HG03159 (cell line): ENCODE measurements around the gene ALKAL2.
"Not testable (repeated sequence)": the region's sequence is repeated elsewhere in the genome, so short reads cannot be mapped to it uniquely, and the experiment has no call there.

ENCODE experiments used
- ATAC-seq: cut with Tn5 transposase; IDR thresholded peaks from one replicate; pipeline ENCODE4 v1.9.1; 2021; ENCODE audit warnings: mild to moderate bottlenecking, moderate library complexity; ENCODE audit not compliant: unreplicated experiment

Gene ALKAL2, protein sequence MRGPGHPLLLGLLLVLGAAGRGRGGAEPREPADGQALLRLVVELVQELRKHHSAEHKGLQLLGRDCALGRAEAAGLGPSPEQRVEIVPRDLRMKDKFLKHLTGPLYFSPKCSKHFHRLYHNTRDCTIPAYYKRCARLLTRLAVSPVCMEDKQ

GRCh38 chr2:287911-288757 is at the start of gene ALKAL2:
TSS of gene ALKAL2 (minus strand) at chr2:288091. CDS start at chr2:287835, 256 bp downstream.
- no peak for ATAC-seq

- ATAC-seq: not testable (repeated sequence)
Measured at GRCh38 chr2:336949-337348, 49.1 kb upstream of the ALKAL2 start.

GRCh38 chr2:336360-336759 is 48.5 kb upstream of the ALKAL2 start:
- ATAC-seq: no peak

- ATAC-seq: no peak
Measured at GRCh38 chr2:332592-332991, 44.7 kb upstream of the ALKAL2 start.

- no peak for ATAC-seq
Measured at GRCh38 chr2:328761-329160, 40.9 kb upstream of the ALKAL2 start.

DNA sequence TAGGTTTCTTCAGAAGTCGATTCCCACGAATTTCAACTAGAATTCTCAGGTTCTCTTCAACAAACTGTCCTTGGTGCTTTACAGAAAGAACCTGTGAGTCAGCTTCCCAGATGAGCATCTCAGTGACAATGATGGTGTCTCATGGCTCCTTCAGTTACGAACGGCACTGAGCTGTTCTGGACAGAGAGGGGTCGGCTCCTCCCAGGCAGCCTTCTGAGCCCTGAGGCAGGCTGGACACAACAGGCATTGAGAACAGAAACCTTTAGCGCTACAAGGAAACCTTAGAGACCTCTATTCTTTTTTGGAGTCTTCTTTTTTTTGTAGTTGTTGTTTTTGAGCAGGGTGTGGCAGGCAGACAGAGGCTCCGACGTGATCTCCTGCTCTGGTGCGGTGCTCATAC is 35.1 kb upstream of the ALKAL2 start:
- ATAC-seq: no peak

GRCh38 chr2:322326-322725 is 34.4 kb upstream of the ALKAL2 start:
- no peak for ATAC-seq

DNA sequence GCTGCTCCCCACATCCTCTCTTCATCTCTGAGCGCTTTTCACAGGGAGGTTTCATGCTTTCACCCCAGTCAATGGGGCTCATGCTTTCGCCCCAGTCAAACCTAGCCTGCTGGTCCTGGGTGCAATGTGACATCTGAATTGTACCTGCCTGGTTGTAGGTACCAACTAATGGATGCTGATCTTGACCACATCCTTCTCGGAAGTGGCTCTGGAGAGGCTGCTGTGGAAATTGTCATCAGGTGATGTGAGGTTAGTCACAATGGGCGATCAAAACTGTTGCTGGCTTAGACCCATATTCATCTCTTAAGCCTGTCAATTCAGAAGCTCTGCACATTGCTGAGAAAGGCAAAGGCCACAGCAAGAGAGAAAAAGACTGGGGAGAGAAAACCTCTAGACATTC is 32.7 kb upstream of the ALKAL2 start:
- ATAC-seq: no peak

DNA sequence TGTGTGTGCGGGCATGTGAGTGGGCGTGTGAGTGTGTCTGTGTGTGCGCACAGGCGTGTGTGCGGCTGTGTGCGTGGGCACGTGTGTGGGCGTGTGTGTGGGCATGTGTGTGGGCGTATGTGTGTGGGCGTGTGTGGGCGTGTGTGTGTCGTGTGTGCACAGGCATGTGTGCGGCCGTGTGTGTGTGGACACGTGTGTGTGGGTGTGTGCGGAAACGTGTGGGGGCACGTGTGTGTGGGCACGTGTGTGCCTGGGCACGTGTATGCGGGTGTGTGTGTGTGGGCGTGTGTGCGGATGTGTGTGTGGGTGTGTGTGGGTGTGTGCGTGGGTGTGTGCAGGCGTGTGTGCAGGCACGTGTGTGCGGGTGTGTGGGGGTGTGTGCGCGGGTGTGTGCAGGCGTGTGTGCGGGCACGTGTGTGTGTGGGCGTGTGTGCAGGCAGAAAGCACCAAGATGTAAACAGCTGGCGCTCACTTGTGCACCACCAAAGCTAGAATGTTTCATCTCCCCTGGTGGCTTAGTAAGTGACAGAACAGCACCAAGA is 31.2 kb upstream of the ALKAL2 start:
- no peak for ATAC-seq

DNA sequence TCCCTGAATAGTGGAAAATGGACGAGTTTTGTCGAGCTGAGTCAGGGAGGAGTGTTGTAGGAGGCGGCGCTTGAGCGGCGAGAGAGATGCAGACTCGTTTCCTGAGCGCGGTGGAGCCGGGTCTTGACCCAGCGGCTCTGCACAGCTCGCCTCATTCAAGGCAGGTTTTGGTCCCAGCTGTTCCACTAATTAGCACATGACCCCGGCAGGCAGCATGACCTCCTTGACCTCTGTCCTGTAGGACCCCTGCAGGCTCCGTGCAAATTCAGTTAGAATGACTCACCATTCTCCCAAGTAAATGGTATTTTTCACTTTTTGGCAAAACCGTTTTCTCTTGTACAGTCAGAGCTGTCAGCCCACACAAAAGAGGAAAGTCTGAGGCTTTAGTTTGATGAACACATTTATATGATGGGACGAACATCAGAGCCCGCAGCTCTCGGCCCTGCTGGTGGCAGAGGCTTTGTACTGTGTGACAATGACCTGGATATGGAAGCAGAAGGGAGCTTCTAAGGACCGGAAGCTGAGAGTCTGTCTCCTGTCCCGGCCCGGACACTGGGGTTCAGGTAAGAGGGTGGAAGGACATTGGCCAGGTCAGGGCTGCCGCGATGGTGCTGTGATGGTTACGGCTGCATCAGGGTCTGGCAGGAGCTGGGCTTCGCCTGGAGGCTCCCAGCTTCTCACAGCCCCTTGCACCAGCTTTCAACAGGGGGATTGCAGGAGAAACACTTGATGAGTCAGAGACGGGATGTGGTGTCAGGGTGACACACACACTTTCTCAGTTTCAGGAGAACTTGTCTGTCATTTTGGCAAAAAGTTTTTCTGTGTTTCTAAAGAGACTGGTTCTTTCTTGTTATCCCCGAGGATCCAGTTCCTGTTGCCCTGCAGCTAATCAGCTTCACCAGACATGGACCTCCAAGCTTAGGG is 29.9 kb upstream of the ALKAL2 start:
- no peak for ATAC-seq

DNA sequence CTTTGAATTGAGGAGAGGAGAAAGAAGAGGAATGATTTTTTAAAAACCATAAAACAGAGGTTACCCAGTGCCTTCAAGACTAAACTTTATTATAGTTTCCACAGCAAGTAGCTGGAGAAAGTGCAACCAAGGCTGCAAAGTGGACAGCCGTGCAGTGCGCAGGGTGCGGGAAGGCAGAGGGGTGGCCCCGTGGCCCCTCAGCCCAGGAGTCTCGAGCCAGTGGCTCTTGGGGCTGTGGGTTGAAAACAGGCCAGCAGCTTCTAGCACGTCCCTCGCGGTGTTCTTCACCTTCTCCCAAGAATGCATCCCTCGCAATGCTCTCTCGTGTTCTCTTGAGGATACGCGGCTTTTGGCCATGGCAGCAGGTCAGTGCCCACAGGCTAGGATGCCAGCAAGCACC is 28.5 kb upstream of the ALKAL2 start:
- ATAC-seq: no peak

DNA sequence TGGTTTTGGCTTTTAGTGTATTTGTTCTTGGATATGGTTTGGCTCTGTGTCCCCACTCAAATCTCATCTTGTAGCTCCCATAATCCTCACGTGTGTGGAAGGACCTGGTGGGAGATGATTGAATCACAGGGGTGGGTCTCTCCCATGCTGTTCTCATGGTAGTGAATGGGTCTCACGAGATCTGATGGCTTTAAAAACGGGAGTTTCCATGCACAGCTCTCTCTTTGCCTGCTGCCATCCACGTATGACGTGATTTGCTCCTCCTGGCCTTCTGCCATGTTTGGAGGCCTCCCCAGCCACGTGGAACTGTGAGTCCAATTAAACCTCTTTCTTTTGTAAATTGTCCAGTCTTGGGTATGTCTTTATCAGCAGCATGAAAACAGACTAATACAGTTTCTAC is 28.0 kb upstream of the ALKAL2 start:
- not testable (repeated sequence) for ATAC-seq

DNA sequence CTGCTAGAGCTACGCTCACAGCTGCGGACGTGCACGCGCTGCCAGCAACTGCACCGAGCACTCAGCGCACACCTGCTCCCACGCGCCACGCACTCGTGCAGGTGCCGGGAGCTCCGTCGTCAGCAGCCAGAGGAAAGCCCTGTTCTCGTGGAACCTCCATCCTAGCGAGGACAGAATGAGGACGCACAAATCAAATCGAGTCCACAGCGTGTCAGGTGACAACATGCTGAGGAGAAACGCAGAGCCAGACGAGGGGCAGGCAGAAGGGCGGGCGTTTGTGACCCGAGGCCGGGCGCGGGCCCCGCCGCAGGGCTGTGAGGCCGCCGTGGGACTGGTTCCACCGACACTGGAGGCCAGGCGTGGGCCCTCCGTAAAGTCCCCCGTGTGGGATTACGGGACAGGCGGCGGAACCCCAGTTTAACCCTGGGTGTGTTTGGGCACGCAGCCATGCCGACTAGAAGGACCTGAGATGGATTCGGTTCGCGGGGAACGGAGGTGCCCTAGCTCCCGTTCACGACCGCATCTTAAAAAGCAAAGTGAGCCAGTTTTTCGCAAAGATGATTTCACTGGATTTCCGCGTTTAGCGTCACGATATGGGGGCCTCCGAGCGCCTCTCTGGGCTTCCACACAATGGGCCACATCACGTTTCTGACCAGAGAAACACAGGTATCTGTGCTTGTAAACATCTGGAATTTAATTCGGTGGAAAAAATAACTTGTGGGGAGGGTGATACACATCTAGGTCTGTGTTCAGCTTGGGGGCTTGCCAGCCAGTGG is 26.9 kb upstream of the ALKAL2 start:
- no peak for ATAC-seq

DNA sequence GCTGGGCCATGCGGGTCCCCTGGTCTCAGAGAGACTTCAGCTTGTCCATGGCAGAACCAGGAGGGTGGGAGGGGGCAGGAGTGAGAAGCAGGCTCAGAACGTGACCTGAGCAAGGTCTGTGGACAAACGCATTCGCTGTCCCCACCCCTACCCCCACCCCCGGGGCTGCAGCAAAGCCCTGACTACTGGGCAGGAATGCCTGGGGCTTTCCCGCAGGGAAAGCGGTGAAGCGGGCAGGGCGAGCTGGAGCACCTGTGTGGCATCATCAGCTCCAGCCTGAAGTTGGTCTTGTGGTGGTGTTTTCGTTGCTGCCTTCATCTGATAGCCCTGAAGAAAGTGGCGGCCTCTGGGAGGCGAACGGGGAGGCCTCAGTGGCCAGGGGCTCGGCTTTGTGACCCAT is 26.1 kb upstream of the ALKAL2 start:
- ATAC-seq: no peak

- ATAC-seq: no peak
Measured at GRCh38 chr2:310994-311393, 23.1 kb upstream of the ALKAL2 start.

- no peak for ATAC-seq
Measured at GRCh38 chr2:309954-310510, 22.1 kb upstream of the ALKAL2 start.

DNA sequence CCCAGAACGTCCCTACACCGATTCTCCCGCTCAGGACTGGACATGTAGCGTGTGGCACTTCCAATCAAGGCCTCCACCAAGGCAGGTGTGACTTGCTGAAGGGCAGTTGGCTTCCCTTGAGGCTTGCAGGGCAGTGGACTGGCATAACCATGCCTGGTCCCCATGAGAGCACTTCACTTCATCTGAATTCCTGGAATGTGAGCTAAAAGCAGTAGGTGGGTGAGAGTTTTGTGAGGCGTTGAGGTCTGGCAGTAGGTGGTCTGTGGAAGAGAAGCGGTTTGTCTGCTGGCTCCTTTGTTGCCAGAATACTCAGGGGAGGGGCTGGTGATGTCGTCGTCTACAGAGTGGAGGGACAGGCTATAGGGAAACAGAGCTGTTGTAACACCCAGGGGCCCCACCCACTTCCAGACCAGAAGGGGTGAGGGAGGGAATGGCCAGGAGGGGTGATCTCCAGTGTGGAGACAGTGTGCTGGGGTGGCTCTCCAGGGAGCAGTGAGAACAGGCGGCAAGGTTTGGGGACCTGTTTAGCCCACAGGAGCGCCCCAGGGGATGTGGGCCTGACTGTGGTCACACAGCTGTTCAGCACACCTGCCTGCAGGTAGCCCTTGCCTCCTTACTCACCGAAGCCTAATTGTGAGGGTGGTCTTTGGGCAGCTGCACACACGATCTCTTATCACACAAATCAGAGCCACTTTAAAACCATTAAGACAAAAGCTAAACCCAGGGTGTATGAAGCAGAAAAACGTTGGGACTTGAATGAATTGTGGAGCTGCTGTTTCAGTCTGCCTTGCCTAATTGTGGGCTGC is 21.5 kb upstream of the ALKAL2 start:
- no peak for ATAC-seq

DNA sequence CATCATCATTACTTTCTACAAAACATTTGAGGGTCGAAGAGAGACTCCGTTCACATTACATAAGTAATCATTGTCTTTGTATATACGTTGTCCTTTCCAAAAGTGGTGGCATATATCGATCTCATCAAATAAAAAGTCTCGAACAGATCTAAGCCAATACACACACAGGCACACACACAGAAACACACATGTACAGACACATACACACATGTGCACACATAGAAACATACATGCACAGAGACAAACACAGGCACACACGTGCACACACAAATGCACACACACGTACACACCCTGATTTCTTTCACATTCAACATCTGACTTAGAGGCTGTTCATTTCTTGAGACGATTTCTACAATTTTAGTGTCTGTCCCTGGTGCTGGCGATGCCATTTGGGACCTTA is 17.5 kb upstream of the ALKAL2 start:
- no peak for ATAC-seq

- ATAC-seq: no peak
Measured at GRCh38 chr2:296354-296753, 8.5 kb upstream of the ALKAL2 start.
